H1 (cell line): ENCODE measurements around the gene UBL4B. TPM values are rescaled to one million over a fixed set of nuclear protein-coding genes. Genes with fewer than 3 reads are reported as not detected.

Experiments used
- CTCF ChIA-PET: fragments of 300-600 bp; sonication (Branson Sonifier 250); formaldehyde crosslinking; loops from one replicate; lab custom pipeline; 2021; ENCODE audit not compliant: partially characterized antibody; lab: Charles Lee
- POLR2A ChIA-PET: fragments of 300-600 bp; sonication (Branson Sonifier 250); formaldehyde crosslinking; loops from one replicate; lab custom pipeline; 2021; ENCODE audit warnings: inconsistent platforms; ENCODE audit not compliant: partially characterized antibody; lab: Charles Lee
- DNase-seq, 2 experiments: peaks; one replicate each; pipeline versions ENCODE4 v3.0.0 to v3.0.0-alpha.2; 2010 to 2022; ENCODE audit warnings: low spot score in 2 of 2, low read depth in 1 of 2, mixed read lengths in 1 of 2
- FAIRE-seq: peaks from 2 replicates; lab custom pipeline; 2011; peaks lifted over from hg19 to GRCh38; lab: Jason Lieb, UNC
- H2AFZ ChIP-seq: 2 replicates; pipeline ENCODE4 v1.8.1; 2012; ENCODE audit warnings: low read length, inconsistent platforms
- H2AK5ac ChIP-seq: 2 replicates; pipeline ENCODE4 v1.6.1; 2013; ENCODE audit warnings: low read depth, low read length
- H2BK120ac ChIP-seq: replicated peaks from 2 replicates; pipeline ENCODE3; 2013; ENCODE audit warnings: low read depth, low read length, inconsistent platforms
- H2BK12ac ChIP-seq: 2 replicates; pipeline ENCODE4 v1.6.1; 2013; ENCODE audit warnings: low read depth, low read length
- H2BK15ac ChIP-seq: 2 replicates; pipeline ENCODE4 v1.6.1; 2013; ENCODE audit warnings: low read length
- H2BK20ac ChIP-seq: 2 replicates; pipeline ENCODE4 v1.6.1; 2013; ENCODE audit warnings: low read length
- H2BK5ac ChIP-seq: 2 replicates; pipeline ENCODE4 v1.6.1; 2013; ENCODE audit warnings: low read depth, low read length
- H3K14ac ChIP-seq: 2 replicates; pipeline ENCODE4 v1.6.1; 2013; ENCODE audit warnings: inconsistent platforms; ENCODE audit not compliant: insufficient read length
- H3K18ac ChIP-seq: 2 replicates; pipeline ENCODE4 v1.6.1; 2013; ENCODE audit warnings: low read length; ENCODE audit errors: extremely low read depth
- H3K23ac ChIP-seq: 2 replicates; pipeline ENCODE4 v1.6.1; 2013; ENCODE audit warnings: inconsistent platforms; ENCODE audit not compliant: insufficient read length
- H3K23me2 ChIP-seq: 2 replicates; pipeline ENCODE4 v1.6.1; 2013; ENCODE audit warnings: low read depth, low read length
- H3K27ac ChIP-seq: 2 replicates; pipeline ENCODE4 v1.6.1; 2011; ENCODE audit warnings: low read depth, low read length, inconsistent platforms
- H3K27me3 ChIP-seq, 4 experiments: replicated peaks in 1 of 4; 1 replicate in 1 of 4; 2 replicates in 3 of 4; pipeline versions ENCODE4 v1.6.1 to v1.8.1; 2011 to 2013; ENCODE audit warnings: low read length in 3 of 4, mild to moderate bottlenecking in 3 of 4, inconsistent platforms in 2 of 4, mixed read lengths in 2 of 4, moderate library complexity in 1 of 4; ENCODE audit not compliant: control insufficient read depth in 3 of 4, insufficient read depth in 3 of 4; ENCODE audit errors: extremely low read depth in 1 of 4
- H3K36me3 ChIP-seq, 4 experiments: 2 replicates each; pipeline versions ENCODE4 v1.6.1 to v1.8.1; 2011 to 2013; ENCODE audit warnings: mild to moderate bottlenecking in 4 of 4, low read length in 3 of 4, moderate library complexity in 2 of 4, control low read depth in 1 of 4, inconsistent platforms in 1 of 4; ENCODE audit not compliant: insufficient read depth in 4 of 4, control insufficient read depth in 2 of 4
- H3K4ac ChIP-seq: replicated peaks from 2 replicates; pipeline ENCODE3; 2013; ENCODE audit warnings: low read length, low read depth, mixed read lengths, inconsistent platforms; ENCODE audit not compliant: insufficient read length
- H3K4me1 ChIP-seq, 4 experiments: replicated peaks in 1 of 4; 1 replicate in 1 of 4; 2 replicates in 3 of 4; pipeline versions ENCODE4 v1.6.1 to v1.8.1; 2011 to 2013; ENCODE audit warnings: low read length in 3 of 4, inconsistent platforms in 2 of 4, mixed read lengths in 1 of 4; ENCODE audit not compliant: insufficient read depth in 4 of 4, control insufficient read depth in 3 of 4
- H3K4me2 ChIP-seq, 2 experiments: 2 replicates each; pipeline versions ENCODE4 v1.6.1 to v1.8.1; 2011 to 2013; ENCODE audit warnings: low read depth in 2 of 2, low read length in 2 of 2, control low read depth in 1 of 2, inconsistent platforms in 1 of 2, mild to moderate bottlenecking in 1 of 2; ENCODE audit not compliant: insufficient read depth in 1 of 2
- H3K4me3 ChIP-seq, 4 experiments: fragments of 200-600, 300-600 bp in 1 of 4; sonication (generic), shearing (Covaris generic), sonication (Bioruptor Twin) in 1 of 4; 2 replicates each; pipeline versions ENCODE4 v1.5.1 to v1.8.1; 2011 to 2016; ENCODE audit warnings: low read length in 4 of 4, low read depth in 3 of 4, control low read depth in 2 of 4, inconsistent platforms in 2 of 4, mild to moderate bottlenecking in 2 of 4, mixed read lengths in 1 of 4, moderate library complexity in 1 of 4; ENCODE audit not compliant: insufficient read depth in 2 of 4; ENCODE audit errors: extremely low read depth in 1 of 4
- H3K56ac ChIP-seq: replicated peaks from 2 replicates; pipeline ENCODE3; 2013; ENCODE audit warnings: low read depth, mild to moderate bottlenecking, mixed read lengths, low read length, inconsistent platforms; ENCODE audit not compliant: insufficient read length
- H3K79me1 ChIP-seq: 2 replicates; pipeline ENCODE4 v1.6.1; 2013; ENCODE audit warnings: low read depth, low read length, control low read depth
- H3K79me2 ChIP-seq, 2 experiments: 2 replicates each; pipeline versions ENCODE4 v1.6.1 to v1.8.1; 2012 to 2013; ENCODE audit warnings: low read length in 2 of 2, mild to moderate bottlenecking in 2 of 2, inconsistent platforms in 1 of 2; ENCODE audit not compliant: insufficient read depth in 2 of 2, control insufficient read depth in 1 of 2
- H3K9ac ChIP-seq, 4 experiments: replicated peaks in 1 of 4; 1 replicate in 1 of 4; 2 replicates in 3 of 4; pipeline versions ENCODE4 v1.6.1 to v1.8.1; 2011 to 2013; ENCODE audit warnings: low read depth in 3 of 4, low read length in 3 of 4, control low read depth in 2 of 4, mild to moderate bottlenecking in 2 of 4, moderate library complexity in 2 of 4, inconsistent platforms in 1 of 4; ENCODE audit errors: extremely low read depth in 1 of 4
- H3K9me3 ChIP-seq, 2 experiments: 2 replicates each; pipeline versions ENCODE4 v1.6.1 to v1.8.1; 2012 to 2013; ENCODE audit warnings: mild to moderate bottlenecking in 2 of 2, moderate library complexity in 2 of 2, control low read depth in 1 of 2, inconsistent platforms in 1 of 2, low read depth in 1 of 2, low read length in 1 of 2, mixed read lengths in 1 of 2; ENCODE audit not compliant: insufficient read depth in 2 of 2
- H4K20me1 ChIP-seq, 2 experiments: replicated peaks in 1 of 2; 2 replicates each; pipeline versions ENCODE3 to v1.8.1; 2011 to 2013; ENCODE audit warnings: inconsistent platforms in 2 of 2, low read length in 2 of 2, mild to moderate bottlenecking in 1 of 2; ENCODE audit not compliant: insufficient read depth in 2 of 2, control insufficient read depth in 1 of 2
- H4K5ac ChIP-seq: 2 replicates; pipeline ENCODE4 v1.6.1; 2013; ENCODE audit warnings: low read length, low read depth, mixed read lengths, inconsistent platforms; ENCODE audit not compliant: insufficient read length
- H4K8ac ChIP-seq: 2 replicates; pipeline ENCODE4 v1.8.0; 2013; ENCODE audit warnings: mild to moderate bottlenecking, moderate library complexity, low read length, inconsistent platforms; ENCODE audit not compliant: insufficient read depth; ENCODE audit errors: extremely low read depth
- H4K91ac ChIP-seq: replicated peaks from 2 replicates; pipeline ENCODE3; 2013; ENCODE audit warnings: low read length, mixed read lengths, inconsistent platforms; ENCODE audit not compliant: insufficient read length
- BACH1 ChIP-seq: IDR thresholded peaks from 2 replicates; pipeline ENCODE4 v1.6.1; 2012; ENCODE audit warnings: low read length, improper control_type of control experiment
- BCL11A ChIP-seq, 2 experiments: IDR thresholded peaks; one replicate each; pipeline ENCODE4 v1.6.1; 2011; ENCODE audit warnings: low read depth in 2 of 2, low read length in 2 of 2, mild to moderate bottlenecking in 2 of 2
- CBX8 ChIP-seq: fragments of 300-800, 300-1000 bp; sonication (generic); IDR thresholded peaks from 2 replicates; pipeline ENCODE4 v1.7.1; 2016; ENCODE audit warnings: low read depth, low read length, borderline replicate concordance
- CHD2 ChIP-seq: IDR thresholded peaks from 2 replicates; pipeline ENCODE4 v1.6.1; 2012; ENCODE audit warnings: low read length, improper control_type of control experiment
- FOSL1 ChIP-seq: IDR thresholded peaks from 2 replicates; pipeline ENCODE4 v1.6.1; 2011; ENCODE audit warnings: mild to moderate bottlenecking, low read depth, low read length, moderate library complexity; ENCODE audit not compliant: insufficient read depth
- HDAC6 ChIP-seq: IDR thresholded peaks from one replicate; pipeline ENCODE4 v1.7.1; 2012; ENCODE audit warnings: low read depth, mild to moderate bottlenecking, inconsistent platforms, low read length, moderate library complexity
- JUN ChIP-seq: IDR thresholded peaks from 2 replicates; pipeline ENCODE4 v1.6.1; 2011; ENCODE audit warnings: low read depth, mild to moderate bottlenecking, improper control_type of control experiment, low read length
- KDM5A ChIP-seq: fragments of 200-600 bp; IDR thresholded peaks from 2 replicates; pipeline ENCODE4 v1.7.1; 2012; ENCODE audit warnings: mild to moderate bottlenecking, low read length, inconsistent platforms, mixed read lengths
- RNF2 ChIP-seq: fragments of 200-900, 300-1000 bp; sonication (generic); IDR thresholded peaks from 2 replicates; pipeline ENCODE4 v1.7.1; 2016; ENCODE audit warnings: borderline replicate concordance, low read depth, mild to moderate bottlenecking, antibody characterized with exemption, low read length; ENCODE audit not compliant: poor library complexity, severe bottlenecking; ENCODE audit errors: missing control alignments
- SAP30 ChIP-seq: fragments of 300-600 bp; sonication (generic); IDR thresholded peaks from 2 replicates; pipeline ENCODE4 v1.7.1; 2012; ENCODE audit warnings: low read length, moderate library complexity, mild to moderate bottlenecking, inconsistent platforms; ENCODE audit not compliant: insufficient read depth, insufficient replicate concordance
- TBP ChIP-seq: IDR thresholded peaks from 2 replicates; pipeline ENCODE4 v1.6.1; 2011; ENCODE audit warnings: low read depth, low read length, improper control_type of control experiment
- WGBS, 2 experiments: shearing (Covaris generic) in 1 of 2; methylation state at CpG; one replicate each; pipeline versions ENCODE4 v1.1.6 to v1.1.7; 2013 to 2015; ENCODE audit warnings: low lambda C conversion rate in 2 of 2, mixed read lengths in 2 of 2, inconsistent platforms in 1 of 2, low coverage in 1 of 2, missing lambda C conversion rate in 1 of 2; ENCODE audit not compliant: insufficient replicate concordance in 2 of 2, insufficient coverage in 1 of 2, insufficient read length in 1 of 2; ENCODE audit errors: extremely low coverage in 1 of 2, missing lambda C conversion rate in 1 of 2; 5-methylcytosine and 5-hydroxymethylcytosine counted together
- polyA plus RNA-seq, 7 experiments: library from polyadenylated mRNA; depleted of rRNA in 3 of 7; stranded (reverse) in 5 of 7; unstranded in 2 of 7; fragments of >200 nt in 5 of 7; fragments of 200-250 nt in 2 of 7; gene quantifications; 1 replicate in 5 of 7; 2 replicates in 1 of 7; 4 replicates in 1 of 7; pipeline versions ENCODE4 v1.2.1 to v1.2.3, GENCODE V29; 2011 to 2013; ENCODE audit warnings: missing spikeins in 2 of 7, mixed read lengths in 2 of 7
- total RNA-seq: library from RNA; stranded (reverse); fragmentation: NEBNext Ultra II Directional; extraction: Animal tissue kit (Norgen Biotek cat#: 25700); gene quantifications from 2 replicates; pipeline ENCODE4 v1.2.1, GENCODE V29; 2021
- TF ChIP-seq, protein P1 (sequence below): IDR thresholded peaks from 2 replicates; pipeline ENCODE4 v1.6.1; 2012; ENCODE audit warnings: inconsistent platforms

The UBL4B gene
- total and polyA plus RNA-seq, 2 of the 8 experiments (the other 6 are each of a cell fraction or from before 2014, with no cell fraction given) = 0.11 TPM; not detected in 1

DNA sequence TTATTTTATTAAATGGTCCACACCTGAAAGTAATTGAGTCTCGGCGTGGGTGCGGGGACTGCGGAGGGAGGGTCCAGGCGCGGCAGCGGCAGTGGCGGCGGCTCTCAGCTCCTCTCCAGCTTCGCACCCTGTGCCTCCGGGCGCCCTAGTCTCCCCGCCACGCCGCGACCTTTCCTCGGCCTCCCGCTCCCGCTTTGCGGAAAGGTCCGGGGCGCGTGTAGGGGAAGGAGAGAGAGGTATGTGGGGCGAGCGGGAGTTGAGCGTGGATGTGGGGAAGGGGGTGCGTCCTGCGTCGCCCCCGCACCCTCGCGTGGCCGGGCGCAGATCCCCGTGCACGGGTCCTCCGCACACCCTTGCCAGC is 28.4 kb upstream of the UBL4B start:
- H3K79me2 ChIP-seq = no peaks in the 10 kb centered on the region
- H2AK5ac ChIP-seq = no peak overlapping the region
- no peak overlapping the region for H4K91ac ChIP-seq
- H3K23ac ChIP-seq = no peak overlapping the region
- no peak for FAIRE-seq
- no peak overlapping the region for H2BK20ac ChIP-seq
- no peak overlapping the region for H2AFZ ChIP-seq
- peak overlapping the region; percentile 21 to 55 (median 34); a peak in 5 of 8 replicates for H3K4me3 ChIP-seq
- peaks cover 0 to 7% (median 0%) of the 10 kb centered on the region in 4 experiments; a peak in 1 of 8 replicates for H3K36me3 ChIP-seq
- no peak overlapping the region for H2BK5ac ChIP-seq
- H3K27me3 ChIP-seq = peaks cover 54 to 78% (median 65%) of the 10 kb centered on the region in 4 experiments
- H3K4me2 ChIP-seq = peak overlapping the region; percentile 81 to 87
- no peak overlapping the region for H3K4ac ChIP-seq
- no peak for DNase-seq
- H3K14ac ChIP-seq = no peak overlapping the region
- no peak overlapping the region for H2BK120ac ChIP-seq
- no peaks in the 10 kb centered on the region for H3K9me3 ChIP-seq
- H2BK15ac ChIP-seq = no peak overlapping the region
- H3K18ac ChIP-seq = no peak overlapping the region
- H4K8ac ChIP-seq = peak overlapping the region; percentile 28; the same call in 1 of the 2 replicates
- H2BK12ac ChIP-seq = no peak overlapping the region
- POLR2A ChIA-PET = interaction anchor here (1.0 to 3.1 kb wide), 5 partner anchors 12 to 49 kb away, joined by 3 to 11 read pairs (median 9); partner anchors contain the start of genes ALX3 and STRIP1
- CTCF ChIA-PET = interaction anchor here (24.7 to 52.4 kb wide), 2 partner anchors 23 to 30 kb away, joined by 845 to 1450 read pairs; partner anchors contain the start of genes ALX3, STRIP1 and UBL4B
- no peak overlapping the region for H3K27ac ChIP-seq
- peaks cover 2 to 7% of the 10 kb centered on the region in 2 experiments for H4K20me1 ChIP-seq
- H3K4me1 ChIP-seq = peaks cover 0 to 12% (median 8%) of the 10 kb centered on the region in 4 experiments; a peak in 6 of 7 replicates
- H3K79me1 ChIP-seq = no peaks in the 10 kb centered on the region
- H3K9ac ChIP-seq = no peak overlapping the region; a peak in 1 of 7 replicates
- H3K56ac ChIP-seq = no peak overlapping the region
- 5% methylated on average over 24 of the region's 37 CpGs; no CpG with 5 or more reads in 1 of the 2 experiments for WGBS, 2 experiments
- H3K23me2 ChIP-seq = peaks cover 8% of the 10 kb centered on the region; the same call in 1 of the 2 replicates
- H4K5ac ChIP-seq = no peak overlapping the region
- TF ChIP-seq, protein P1, sequence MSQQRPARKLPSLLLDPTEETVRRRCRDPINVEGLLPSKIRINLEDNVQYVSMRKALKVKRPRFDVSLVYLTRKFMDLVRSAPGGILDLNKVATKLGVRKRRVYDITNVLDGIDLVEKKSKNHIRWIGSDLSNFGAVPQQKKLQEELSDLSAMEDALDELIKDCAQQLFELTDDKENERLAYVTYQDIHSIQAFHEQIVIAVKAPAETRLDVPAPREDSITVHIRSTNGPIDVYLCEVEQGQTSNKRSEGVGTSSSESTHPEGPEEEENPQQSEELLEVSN = peak; percentile 63; the same call in 1 of the 2 replicates
- TF ChIP-seq CBX8 (peak; percentile 91; the same call in 1 of the 2 replicates), FOSL1 (no peak), SAP30 (no peak), JUN (no peak), RNF2 (peak; percentile 81), CHD2 (no peak), BACH1 (no peak), KDM5A (no peak), BCL11A (IDR thresholded peaks at IDR 0.05; ENCODE audit: low read depth in 2 of 2, low read length in 2 of 2) (no peak), HDAC6 (no peak), TBP (no peak)
